Measurements from ENCODE around the gene MRGPRE.

The MRGPRE gene

GRCh38 chr11:3189886-3190583, 42.2 kb downstream of the MRGPRE start:
- TF ChIP-seq, protein P1, sequence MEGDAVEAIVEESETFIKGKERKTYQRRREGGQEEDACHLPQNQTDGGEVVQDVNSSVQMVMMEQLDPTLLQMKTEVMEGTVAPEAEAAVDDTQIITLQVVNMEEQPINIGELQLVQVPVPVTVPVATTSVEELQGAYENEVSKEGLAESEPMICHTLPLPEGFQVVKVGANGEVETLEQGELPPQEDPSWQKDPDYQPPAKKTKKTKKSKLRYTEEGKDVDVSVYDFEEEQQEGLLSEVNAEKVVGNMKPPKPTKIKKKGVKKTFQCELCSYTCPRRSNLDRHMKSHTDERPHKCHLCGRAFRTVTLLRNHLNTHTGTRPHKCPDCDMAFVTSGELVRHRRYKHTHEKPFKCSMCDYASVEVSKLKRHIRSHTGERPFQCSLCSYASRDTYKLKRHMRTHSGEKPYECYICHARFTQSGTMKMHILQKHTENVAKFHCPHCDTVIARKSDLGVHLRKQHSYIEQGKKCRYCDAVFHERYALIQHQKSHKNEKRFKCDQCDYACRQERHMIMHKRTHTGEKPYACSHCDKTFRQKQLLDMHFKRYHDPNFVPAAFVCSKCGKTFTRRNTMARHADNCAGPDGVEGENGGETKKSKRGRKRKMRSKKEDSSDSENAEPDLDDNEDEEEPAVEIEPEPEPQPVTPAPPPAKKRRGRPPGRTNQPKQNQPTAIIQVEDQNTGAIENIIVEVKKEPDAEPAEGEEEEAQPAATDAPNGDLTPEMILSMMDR (IDR thresholded peaks at IDR 0.05), result no peak

DNA sequence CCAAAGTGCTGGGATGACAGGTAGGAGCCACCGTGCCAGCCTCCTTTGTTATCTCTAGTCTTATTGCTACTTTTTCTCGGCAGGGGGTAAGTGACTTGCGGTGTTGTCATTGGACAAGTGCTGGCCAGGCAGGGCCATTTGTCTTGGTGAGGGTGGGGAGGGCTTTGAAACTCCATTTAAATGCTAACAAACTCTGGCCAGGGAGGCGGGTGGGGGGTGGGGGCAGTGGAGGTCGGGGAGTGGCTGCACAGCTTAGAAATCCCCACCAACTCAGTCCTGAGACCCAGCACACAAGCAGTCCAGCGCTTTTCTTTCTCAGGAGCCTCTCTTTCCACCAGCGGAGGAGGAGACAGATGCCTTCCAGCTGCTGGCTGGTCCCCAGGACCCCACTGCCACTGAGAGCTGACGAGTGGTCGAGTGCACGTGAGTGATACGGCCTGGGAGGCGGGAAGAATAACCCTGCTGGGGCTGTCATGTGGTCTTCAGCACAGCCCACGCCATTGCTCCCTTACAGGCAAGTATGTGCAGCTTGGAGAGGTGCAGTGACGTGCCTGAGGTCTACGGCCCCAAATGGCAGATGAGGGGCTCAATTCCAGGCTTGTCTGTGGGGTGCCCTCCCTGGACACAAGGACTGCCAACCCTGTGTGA, 42.9 kb downstream of the MRGPRE start:
- TF ChIP-seq, protein P1 (IDR thresholded peaks at IDR 0.05), result no peak

GRCh38 chr11:3188496-3189195, 43.6 kb downstream of the MRGPRE start:
- TF ChIP-seq, protein P1 (IDR thresholded peaks at IDR 0.05), result no peak

- TF ChIP-seq, protein P1 (IDR thresholded peaks at IDR 0.05), result no peak
Measured at GRCh38 chr11:3186166-3186953, 45.9 kb downstream of the MRGPRE start.

GRCh38 chr11:3184732-3185347, 47.4 kb downstream of the MRGPRE start:
- TF ChIP-seq, protein P1 (IDR thresholded peaks at IDR 0.05), result no peak

DNA sequence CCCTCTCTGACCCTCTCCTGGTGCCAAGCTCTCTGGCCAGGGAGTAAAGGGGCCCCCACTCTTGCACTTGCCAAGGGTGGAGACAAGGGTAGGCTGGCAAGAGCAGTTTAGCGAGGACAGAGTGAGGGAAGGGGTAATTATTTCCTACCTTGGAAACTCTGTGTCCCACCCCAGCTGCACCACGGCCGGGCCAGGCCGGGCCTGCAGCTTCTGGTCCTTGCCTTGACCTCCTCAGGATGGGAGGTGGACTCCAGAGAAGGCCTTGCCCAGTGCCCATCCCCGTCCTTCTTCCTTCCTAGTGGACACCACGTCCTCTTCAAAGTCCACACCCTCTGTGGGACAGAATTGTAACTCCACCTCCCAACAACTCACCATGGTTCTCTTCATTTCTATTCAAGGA, 48.7 kb downstream of the MRGPRE start:
- TF ChIP-seq, protein P1 (IDR thresholded peaks at IDR 0.05), result no peak

DNA sequence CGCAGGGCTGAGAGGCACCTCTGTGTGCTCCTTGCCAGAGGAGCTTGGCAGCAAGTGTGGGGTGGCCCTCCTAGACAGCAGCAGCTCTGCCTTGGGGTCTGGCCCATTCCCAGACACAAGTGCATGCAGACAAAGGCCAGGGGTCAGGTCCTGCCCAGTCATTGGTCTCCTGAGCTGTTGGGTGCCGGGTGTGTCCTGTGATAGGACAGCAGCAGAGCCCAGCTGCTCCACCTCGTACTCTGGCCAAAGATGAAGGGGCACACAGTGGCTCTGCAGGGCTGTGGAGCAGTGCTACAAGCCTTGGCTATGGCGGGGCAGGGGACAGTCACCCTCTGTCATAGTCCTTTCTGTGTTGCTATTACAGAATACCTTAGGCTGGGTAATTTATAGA, 49.8 kb downstream of the MRGPRE start:
- TF ChIP-seq, protein P1 (IDR thresholded peaks at IDR 0.05), result no peak

Measured in LNCAP (cell line).